ENCODE measurements around the gene KCNJ5.

KCNJ5 gene

DNA sequence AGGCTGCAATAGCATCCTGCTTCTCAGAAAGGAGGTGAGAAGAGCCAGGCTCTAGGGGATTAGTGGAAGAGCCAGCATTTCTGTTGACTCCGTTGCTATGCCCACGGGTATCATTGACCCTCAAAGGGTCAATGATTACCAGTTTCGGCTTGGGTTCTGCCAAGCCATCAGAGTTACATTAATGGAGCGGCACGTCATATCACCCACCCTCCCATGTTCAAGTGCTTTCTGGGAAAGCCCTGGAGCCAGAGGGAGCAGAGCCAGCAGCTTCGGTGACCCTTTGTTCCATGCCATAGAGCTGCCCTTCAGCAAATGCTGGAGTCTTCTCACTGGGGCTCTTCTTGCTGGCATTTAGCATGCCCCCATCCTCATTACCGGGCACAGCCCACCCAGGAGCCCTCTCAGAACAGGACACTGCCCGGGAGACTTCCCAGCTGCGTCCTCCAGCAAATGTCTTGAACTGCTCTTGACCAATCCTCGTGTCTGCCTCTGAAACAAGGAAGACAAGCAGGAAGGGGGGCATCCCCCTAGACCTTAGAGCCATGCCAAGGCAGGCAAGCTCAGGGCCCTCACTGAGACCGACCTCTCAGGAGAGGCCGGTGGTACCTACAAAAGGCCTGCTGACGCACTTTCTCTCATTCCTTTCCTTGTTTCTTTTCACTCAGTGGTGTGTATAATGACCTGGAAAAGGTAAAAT lies 38.7 kb upstream of the KCNJ5 start:
- TF ChIP-seq, protein P1, sequence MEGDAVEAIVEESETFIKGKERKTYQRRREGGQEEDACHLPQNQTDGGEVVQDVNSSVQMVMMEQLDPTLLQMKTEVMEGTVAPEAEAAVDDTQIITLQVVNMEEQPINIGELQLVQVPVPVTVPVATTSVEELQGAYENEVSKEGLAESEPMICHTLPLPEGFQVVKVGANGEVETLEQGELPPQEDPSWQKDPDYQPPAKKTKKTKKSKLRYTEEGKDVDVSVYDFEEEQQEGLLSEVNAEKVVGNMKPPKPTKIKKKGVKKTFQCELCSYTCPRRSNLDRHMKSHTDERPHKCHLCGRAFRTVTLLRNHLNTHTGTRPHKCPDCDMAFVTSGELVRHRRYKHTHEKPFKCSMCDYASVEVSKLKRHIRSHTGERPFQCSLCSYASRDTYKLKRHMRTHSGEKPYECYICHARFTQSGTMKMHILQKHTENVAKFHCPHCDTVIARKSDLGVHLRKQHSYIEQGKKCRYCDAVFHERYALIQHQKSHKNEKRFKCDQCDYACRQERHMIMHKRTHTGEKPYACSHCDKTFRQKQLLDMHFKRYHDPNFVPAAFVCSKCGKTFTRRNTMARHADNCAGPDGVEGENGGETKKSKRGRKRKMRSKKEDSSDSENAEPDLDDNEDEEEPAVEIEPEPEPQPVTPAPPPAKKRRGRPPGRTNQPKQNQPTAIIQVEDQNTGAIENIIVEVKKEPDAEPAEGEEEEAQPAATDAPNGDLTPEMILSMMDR (conservative IDR thresholded peaks at IDR 0.05; ENCODE audit: low read depth, low read length): no peak
- DNase-seq (ENCODE audit: low read depth): no peak
- H3K4me3 ChIP-seq (ENCODE audit: low read length): no peak overlapping the region

DNA sequence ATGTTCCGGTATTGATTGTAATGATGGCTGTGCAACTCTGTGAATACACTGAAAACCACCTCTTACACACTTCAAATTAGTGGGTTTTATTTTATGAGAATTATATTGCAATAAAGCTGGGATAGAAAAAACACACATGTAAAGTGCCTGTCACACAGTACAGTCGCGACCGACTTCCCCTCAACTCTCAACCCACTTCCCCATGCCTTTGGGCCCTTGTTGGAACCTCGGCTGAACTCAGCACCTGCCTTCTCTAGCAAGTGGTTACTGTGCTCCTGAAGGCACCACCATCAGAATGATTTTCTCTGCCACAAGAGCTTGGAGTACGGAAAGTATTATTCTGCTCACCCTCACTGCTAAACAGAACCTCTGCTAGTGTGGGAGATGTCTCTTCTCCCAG lies 37.6 kb upstream of the KCNJ5 start:
- TF ChIP-seq, protein P1 (conservative IDR thresholded peaks at IDR 0.05; ENCODE audit: low read depth, low read length): no peak
- H3K4me3 ChIP-seq (ENCODE audit: low read length): no peak overlapping the region
- DNase-seq (ENCODE audit: low read depth): no peak

DNA sequence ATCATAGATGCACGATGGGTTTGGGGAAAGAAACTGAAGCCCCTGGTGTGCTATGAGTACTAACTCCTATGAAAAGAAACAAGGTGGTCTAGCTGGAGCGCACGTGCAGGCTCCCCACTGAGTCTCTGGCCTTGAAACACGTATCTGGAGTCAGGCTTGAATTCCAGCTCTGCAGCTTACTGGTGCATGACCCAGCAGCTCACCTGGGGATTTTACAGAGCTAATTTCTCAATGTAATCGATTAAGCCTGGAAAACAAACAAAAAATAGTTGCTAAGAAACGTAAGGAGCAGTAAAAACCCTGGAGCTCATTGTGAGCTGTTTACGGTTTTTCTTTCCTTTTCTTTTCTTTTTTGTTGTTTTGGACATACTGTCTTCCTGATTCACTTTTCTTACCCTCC lies 36.3 kb upstream of the KCNJ5 start:
- TF ChIP-seq, protein P1 (conservative IDR thresholded peaks at IDR 0.05; ENCODE audit: low read depth, low read length): no peak
- H3K4me3 ChIP-seq (ENCODE audit: low read length): no peak overlapping the region
- DNase-seq (ENCODE audit: low read depth): no peak

DNA sequence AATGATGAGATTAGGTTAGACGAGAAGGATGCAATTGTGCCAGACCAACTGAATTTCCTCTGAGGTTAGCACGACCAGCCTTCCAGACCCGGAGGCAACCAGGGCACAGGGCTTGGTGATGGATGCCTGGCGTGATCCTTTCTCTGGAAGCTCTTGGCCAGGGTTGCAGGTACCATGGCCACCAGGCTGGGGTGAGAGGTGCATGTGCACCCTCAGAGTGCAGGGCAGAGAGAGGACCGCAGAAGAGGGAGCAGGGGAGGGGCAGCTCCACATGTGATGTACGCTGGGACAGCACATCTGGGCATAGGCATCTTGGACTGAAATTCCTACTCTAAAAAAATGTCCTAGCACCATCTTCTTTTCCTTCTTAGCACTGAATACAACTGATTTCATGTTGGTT lies 34.9 kb upstream of the KCNJ5 start:
- DNase-seq (ENCODE audit: low read depth): no peak
- TF ChIP-seq, protein P1 (conservative IDR thresholded peaks at IDR 0.05; ENCODE audit: low read depth, low read length): no peak

DNA sequence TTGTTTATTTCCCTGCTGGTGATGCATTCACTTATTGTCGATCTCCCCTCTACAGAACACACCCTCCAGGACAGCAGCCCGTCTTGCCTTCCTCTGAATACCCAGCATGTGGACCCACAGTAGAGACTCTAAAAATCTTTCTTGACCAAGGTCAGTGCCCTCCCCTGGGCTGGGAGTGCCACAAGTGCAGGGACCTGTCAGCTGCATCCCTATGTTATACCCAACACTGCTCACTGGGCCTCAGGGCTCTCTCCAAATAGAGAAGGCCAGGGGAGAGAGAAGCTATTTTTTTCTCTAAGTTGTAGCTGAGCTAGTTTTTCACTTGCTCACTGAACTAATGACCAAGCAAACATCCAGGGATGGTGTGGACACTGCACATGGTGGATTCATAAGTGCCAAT lies 33.8 kb upstream of the KCNJ5 start:
- no peak for DNase-seq (ENCODE audit: low read depth)
- no peak overlapping the region for H3K4me3 ChIP-seq (ENCODE audit: low read length)
- TF ChIP-seq, protein P1 (conservative IDR thresholded peaks at IDR 0.05; ENCODE audit: low read depth, low read length): no peak

More for the DNA sequence above, 34.9 kb upstream of the KCNJ5 start:
- H3K4me3 ChIP-seq (ENCODE audit: low read length): no peak overlapping the region

DNA sequence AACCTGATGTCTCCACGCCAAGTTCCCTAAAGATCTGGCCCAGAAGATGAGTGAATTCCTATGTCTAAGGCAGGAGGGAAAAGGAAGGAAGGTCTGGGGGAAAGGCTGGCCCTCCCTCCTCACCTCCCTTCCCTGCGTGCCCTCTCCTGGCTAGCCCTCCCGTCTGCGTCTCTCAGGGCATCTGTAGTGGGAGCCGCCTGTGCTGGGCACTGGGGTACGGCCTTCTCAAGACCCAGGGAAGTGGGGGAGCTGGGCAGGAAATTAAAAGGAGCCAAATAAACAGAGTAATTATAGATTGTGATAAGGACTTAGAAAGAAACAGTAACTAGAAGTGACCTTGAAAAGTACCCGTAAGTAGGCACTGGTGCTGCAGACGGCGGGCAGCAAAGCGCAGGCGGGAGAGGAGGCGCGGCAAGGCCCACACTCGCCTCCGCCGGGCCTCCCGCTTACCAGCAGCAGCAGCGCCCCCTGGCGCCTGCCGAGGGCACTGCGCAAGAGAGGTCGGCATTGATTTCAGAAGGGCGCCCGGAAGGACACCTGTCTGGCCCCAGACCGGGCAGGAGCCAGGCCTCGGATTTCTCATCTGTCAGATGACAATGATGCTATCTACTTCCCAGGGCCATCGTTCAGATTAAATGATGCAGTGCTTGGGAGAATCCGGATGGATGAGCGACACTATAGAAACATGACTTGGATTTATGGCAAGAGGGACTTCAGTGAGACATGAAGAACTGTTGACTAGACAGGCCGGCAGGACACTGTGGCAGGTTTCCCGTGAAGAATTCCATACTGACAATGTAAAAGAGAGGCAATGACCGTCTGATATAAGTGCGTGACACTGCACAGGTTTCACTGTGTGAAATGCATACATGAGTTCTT lies 31.4 kb upstream of the KCNJ5 start:
- DNase-seq (ENCODE audit: low read depth): no peak
- TF ChIP-seq, protein P1 (conservative IDR thresholded peaks at IDR 0.05; ENCODE audit: low read depth, low read length): peak; percentile 94
- no peak overlapping the region for H3K4me3 ChIP-seq (ENCODE audit: low read length)
